HL-60 (cell line): ENCODE data around the gene IRF4.

Experiments
- GABPA ChIP-seq: IDR thresholded peaks from 2 replicates; pipeline ENCODE4 v1.6.1; 2012; ENCODE audit warnings: low read depth
- POLR2AphosphoS5 ChIP-seq: IDR thresholded peaks from 2 replicates; pipeline ENCODE4 v1.6.1; 2012; ENCODE audit warnings: low read depth
- SPI1 ChIP-seq: IDR thresholded peaks from 2 replicates; pipeline ENCODE4 v1.6.1; 2012; ENCODE audit warnings: low read depth, mild to moderate bottlenecking, borderline replicate concordance
- TF ChIP-seq, protein P1 (sequence below): IDR thresholded peaks from one replicate; pipeline ENCODE4 v1.5.1; 2011; ENCODE audit warnings: low read length, control low read depth, inconsistent platforms; ENCODE audit not compliant: insufficient read depth
- TF ChIP-seq, protein P2 (sequence below): IDR thresholded peaks from 2 replicates; pipeline ENCODE4 v1.6.1; 2012; ENCODE audit warnings: low read depth; ENCODE audit not compliant: insufficient replicate concordance

DNA sequence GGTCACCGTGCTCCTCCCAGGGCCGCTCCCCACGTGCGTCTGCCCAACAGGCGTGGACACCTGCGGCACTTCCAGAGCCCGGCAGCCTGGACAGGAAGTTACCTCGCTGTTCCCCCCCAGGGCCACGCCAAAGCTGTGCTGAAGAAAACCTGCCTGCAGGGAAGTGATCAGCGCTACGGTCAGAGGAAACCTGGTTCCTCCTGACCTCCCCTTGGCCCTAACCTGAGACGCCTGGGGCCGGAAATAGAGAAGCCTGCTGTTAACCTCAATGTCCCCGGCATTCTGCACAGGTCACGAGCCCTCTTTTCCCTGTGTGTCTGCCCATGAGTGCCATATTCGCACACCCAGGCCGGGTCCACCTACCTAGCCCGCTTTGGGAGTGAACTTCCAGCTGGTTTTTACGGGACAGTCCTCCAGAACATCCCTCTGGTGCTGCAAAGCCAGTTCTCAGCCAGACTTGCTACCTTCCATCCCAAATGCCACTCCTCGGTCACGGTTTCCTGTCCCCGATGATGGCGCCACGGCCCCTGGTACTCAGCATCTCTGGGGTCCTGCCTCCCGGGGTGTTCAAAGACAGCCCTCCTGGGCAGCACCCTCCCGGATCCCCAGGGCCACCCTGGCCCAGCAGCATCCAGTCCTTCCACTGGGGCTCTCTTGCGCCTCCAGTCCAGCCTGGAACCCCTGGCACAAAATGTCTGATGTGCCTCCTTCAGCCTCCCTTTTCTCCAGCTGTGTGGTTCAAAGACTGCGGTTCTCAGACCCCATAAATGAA, 12.0 kb upstream of the IRF4 start:
- TF ChIP-seq, protein P1, sequence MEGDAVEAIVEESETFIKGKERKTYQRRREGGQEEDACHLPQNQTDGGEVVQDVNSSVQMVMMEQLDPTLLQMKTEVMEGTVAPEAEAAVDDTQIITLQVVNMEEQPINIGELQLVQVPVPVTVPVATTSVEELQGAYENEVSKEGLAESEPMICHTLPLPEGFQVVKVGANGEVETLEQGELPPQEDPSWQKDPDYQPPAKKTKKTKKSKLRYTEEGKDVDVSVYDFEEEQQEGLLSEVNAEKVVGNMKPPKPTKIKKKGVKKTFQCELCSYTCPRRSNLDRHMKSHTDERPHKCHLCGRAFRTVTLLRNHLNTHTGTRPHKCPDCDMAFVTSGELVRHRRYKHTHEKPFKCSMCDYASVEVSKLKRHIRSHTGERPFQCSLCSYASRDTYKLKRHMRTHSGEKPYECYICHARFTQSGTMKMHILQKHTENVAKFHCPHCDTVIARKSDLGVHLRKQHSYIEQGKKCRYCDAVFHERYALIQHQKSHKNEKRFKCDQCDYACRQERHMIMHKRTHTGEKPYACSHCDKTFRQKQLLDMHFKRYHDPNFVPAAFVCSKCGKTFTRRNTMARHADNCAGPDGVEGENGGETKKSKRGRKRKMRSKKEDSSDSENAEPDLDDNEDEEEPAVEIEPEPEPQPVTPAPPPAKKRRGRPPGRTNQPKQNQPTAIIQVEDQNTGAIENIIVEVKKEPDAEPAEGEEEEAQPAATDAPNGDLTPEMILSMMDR, result no peak
- TF ChIP-seq POLR2AphosphoS5, result no peak
- TF ChIP-seq, protein P2, sequence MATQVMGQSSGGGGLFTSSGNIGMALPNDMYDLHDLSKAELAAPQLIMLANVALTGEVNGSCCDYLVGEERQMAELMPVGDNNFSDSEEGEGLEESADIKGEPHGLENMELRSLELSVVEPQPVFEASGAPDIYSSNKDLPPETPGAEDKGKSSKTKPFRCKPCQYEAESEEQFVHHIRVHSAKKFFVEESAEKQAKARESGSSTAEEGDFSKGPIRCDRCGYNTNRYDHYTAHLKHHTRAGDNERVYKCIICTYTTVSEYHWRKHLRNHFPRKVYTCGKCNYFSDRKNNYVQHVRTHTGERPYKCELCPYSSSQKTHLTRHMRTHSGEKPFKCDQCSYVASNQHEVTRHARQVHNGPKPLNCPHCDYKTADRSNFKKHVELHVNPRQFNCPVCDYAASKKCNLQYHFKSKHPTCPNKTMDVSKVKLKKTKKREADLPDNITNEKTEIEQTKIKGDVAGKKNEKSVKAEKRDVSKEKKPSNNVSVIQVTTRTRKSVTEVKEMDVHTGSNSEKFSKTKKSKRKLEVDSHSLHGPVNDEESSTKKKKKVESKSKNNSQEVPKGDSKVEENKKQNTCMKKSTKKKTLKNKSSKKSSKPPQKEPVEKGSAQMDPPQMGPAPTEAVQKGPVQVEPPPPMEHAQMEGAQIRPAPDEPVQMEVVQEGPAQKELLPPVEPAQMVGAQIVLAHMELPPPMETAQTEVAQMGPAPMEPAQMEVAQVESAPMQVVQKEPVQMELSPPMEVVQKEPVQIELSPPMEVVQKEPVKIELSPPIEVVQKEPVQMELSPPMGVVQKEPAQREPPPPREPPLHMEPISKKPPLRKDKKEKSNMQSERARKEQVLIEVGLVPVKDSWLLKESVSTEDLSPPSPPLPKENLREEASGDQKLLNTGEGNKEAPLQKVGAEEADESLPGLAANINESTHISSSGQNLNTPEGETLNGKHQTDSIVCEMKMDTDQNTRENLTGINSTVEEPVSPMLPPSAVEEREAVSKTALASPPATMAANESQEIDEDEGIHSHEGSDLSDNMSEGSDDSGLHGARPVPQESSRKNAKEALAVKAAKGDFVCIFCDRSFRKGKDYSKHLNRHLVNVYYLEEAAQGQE, result no peak
- TF ChIP-seq GABPA, result no peak
- peak; percentile 35; the same call in 1 of the 2 replicates for TF ChIP-seq SPI1
